Vagina (tissue), 2 donors: ENCODE data around the gene NCOA5.

Source experiments
- CTCF ChIP-seq, 3 experiments: fragments of 450-650 bp in 2 of 3; fragments of 200-600 bp in 1 of 3; sonication (generic) in 1 of 3; IDR thresholded peaks; one replicate each; pipeline ENCODE4 v1.5.1; 2017 to 2019; ENCODE audit warnings: antibody characterized with exemption in 3 of 3, mild to moderate bottlenecking in 2 of 3, moderate library complexity in 2 of 3
- POLR2A ChIP-seq, 2 donors: fragments of 450-650 bp; IDR thresholded peaks; one replicate each; pipeline ENCODE4 v1.6.1; 2017; ENCODE audit warnings: antibody characterized with exemption in 2 of 2, mild to moderate bottlenecking in 2 of 2, moderate library complexity in 2 of 2
- POLR2AphosphoS5 ChIP-seq, 2 donors: sonication (generic); formaldehyde crosslinking; IDR thresholded peaks; one replicate each; pipeline ENCODE4 v1.9.0; 2017; ENCODE audit warnings: antibody characterized with exemption in 2 of 2, mild to moderate bottlenecking in 2 of 2, low read depth in 1 of 2; ENCODE audit not compliant: insufficient read depth in 1 of 2

GRCh38 chr20:46044896-46045295 is 44.9 kb downstream of the NCOA5 start:
- TF ChIP-seq CTCF (IDR thresholded peaks at IDR 0.05) (no peak), POLR2A (IDR thresholded peaks at IDR 0.05) (no peak), POLR2AphosphoS5 (IDR thresholded peaks at IDR 0.05; ENCODE audit: insufficient read depth in 1 of 2, low read depth in 1 of 2) (no peak)
